MCF 10A (cell line): ENCODE data around the gene RASL11A. TPM values are rescaled to one million over a fixed set of nuclear protein-coding genes. Genes with fewer than 3 reads are reported as not detected.
A peak's percentile ranks its signal among the peaks of the same experiment; 100 is the strongest.

Experiments used
- BruUV-seq: library from RNA; stranded (reverse); fragments of 400-500 nt; replicated peaks from 2 replicates; lab custom pipeline; 2021; lab: Mats Ljungman, UMichigan
- CTCF ChIA-PET: fragments of 300-600 bp; sonication (Branson Sonifier 250); formaldehyde crosslinking; extraction: SDS; loops from one replicate; lab custom pipeline; 2021; ENCODE audit warnings: antibody characterized with exemption, inconsistent platforms; lab: Yijun Ruan, JAX
- POLR2A ChIA-PET: fragments of 300-600, 350-650 bp; sonication (Branson Sonifier 250); formaldehyde crosslinking; extraction: SDS; loops from one replicate; lab custom pipeline; 2020; ENCODE audit warnings: antibody characterized with exemption, inconsistent platforms; lab: Yijun Ruan, JAX
- DNase-seq: peaks from one replicate; pipeline ENCODE4 v3.0.0-alpha.2; 2018; ENCODE audit not compliant: unreplicated experiment
- H3K27ac Mint-ChIP-seq: one replicate; pipeline ENCODE4 v1.8.0; 2022; ENCODE audit warnings: mild to moderate bottlenecking, low read depth, mixed read lengths; ENCODE audit not compliant: unreplicated experiment
- H3K27me3 Mint-ChIP-seq: one replicate; pipeline ENCODE4 v1.8.0; 2022; ENCODE audit warnings: mixed read lengths; ENCODE audit not compliant: insufficient read depth, unreplicated experiment
- H3K36me3 Mint-ChIP-seq: one replicate; pipeline ENCODE4 v1.8.0; 2022; ENCODE audit warnings: mild to moderate bottlenecking, moderate library complexity, mixed read lengths; ENCODE audit not compliant: insufficient read depth, unreplicated experiment
- H3K4me1 Mint-ChIP-seq: one replicate; pipeline ENCODE4 v1.8.0; 2022; ENCODE audit warnings: mixed read lengths; ENCODE audit not compliant: insufficient read depth, unreplicated experiment
- H3K4me3 Mint-ChIP-seq: one replicate; pipeline ENCODE4 v1.8.0; 2022; ENCODE audit warnings: mild to moderate bottlenecking, moderate library complexity, mixed read lengths; ENCODE audit not compliant: unreplicated experiment
- H3K9me3 Mint-ChIP-seq: one replicate; pipeline ENCODE4 v1.8.0; 2022; ENCODE audit warnings: mixed read lengths; ENCODE audit not compliant: unreplicated experiment
- CTCF ChIP-seq: fragments of 200-600 bp; IDR thresholded peaks from one replicate; pipeline ENCODE4 v1.8.0; 2022; ENCODE audit warnings: antibody characterized with exemption, mild to moderate bottlenecking; ENCODE audit not compliant: unreplicated experiment
- intact Hi-C: fragments of 100-400 bp; cut with micrococcal nuclease; formaldehyde crosslinking; loops from 2 replicates; pipeline ENCODE4 v1.14.1; 2022
- total RNA-seq: library from RNA; stranded (reverse); gene quantifications from 2 replicates; pipeline ENCODE4 v1.2.3, GENCODE V29; 2022

Gene RASL11A
- total RNA-seq, 1 experiment from 2014 or later: 0.98 TPM

DNA sequence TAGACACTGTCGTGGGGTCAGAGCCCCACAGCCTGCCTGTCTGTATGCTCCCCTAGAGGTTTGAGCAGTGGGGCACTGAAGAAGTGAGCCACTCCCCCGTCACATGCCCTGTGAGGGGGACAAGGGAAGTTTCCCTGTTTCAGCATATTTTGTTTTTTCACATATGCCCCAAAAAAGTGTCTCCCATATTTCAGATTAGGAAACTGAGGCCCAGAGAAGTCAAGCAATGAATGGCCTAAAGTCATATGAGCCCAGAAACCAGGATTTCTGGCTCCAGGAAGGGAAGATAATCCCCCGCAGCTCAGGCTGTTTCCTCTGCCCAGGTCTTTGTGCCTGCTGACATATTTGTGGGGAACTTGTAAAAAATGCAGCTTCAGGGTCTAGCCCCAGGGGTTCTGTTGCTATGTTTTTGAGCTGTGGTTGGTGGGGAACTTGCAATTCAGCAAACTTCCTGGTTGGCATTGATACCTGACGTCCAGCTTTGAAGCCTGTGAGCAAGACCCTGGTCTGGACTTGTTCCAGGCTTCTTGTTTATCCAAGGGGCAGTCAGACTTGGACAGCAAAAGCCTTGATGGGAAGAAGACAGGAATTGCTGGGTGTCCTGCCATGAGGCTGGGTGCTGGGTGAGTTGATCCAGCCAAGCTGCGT lies 9.5 kb downstream of the RASL11A start:
- BruUV-seq: no TSS peak
- CTCF ChIA-PET: interaction anchor here (0.5 to 0.9 kb wide), 3 partner anchors 28 to 40 kb away, joined by 3 to 4 read pairs (median 3); no protein-coding TSS in a partner anchor
- no peak for DNase-seq
- intact Hi-C loops: no loop called here
- POLR2A ChIA-PET: no interaction called here
- TF ChIP-seq CTCF: no peak
- H3K4me1 Mint-ChIP-seq: no peaks in the 10 kb centered on the region
- no peak overlapping the region for H3K27ac Mint-ChIP-seq
- no peaks in the 10 kb centered on the region for H3K36me3 Mint-ChIP-seq
- H3K27me3 Mint-ChIP-seq: no peaks in the 10 kb centered on the region
- H3K9me3 Mint-ChIP-seq: no peaks in the 10 kb centered on the region
- H3K4me3 Mint-ChIP-seq: no peak overlapping the region

- POLR2A ChIA-PET: interaction anchor here (0.6 kb wide), 1 partner anchor 857 kb away, joined by 3 read pairs; no protein-coding TSS in a partner anchor
- Mint-ChIP-seq H3K27me3 (no peaks in the 10 kb centered on the region), H3K4me1 (no peaks in the 10 kb centered on the region), H3K27ac (no peak overlapping the region), H3K4me3 (no peak overlapping the region), H3K9me3 (no peaks in the 10 kb centered on the region), H3K36me3 (no peaks in the 10 kb centered on the region)
- no peak for DNase-seq
- no TSS peak for BruUV-seq
- intact Hi-C loops: no loop called here
- CTCF ChIA-PET: interaction anchor here (0.5 kb wide), 1 partner anchor 34 kb away, joined by 4 read pairs; no protein-coding TSS in a partner anchor
- no peak for TF ChIP-seq CTCF
These were observed 10.2 kb downstream of the RASL11A start for GRCh38 chr13:27280841-27281240.

DNA sequence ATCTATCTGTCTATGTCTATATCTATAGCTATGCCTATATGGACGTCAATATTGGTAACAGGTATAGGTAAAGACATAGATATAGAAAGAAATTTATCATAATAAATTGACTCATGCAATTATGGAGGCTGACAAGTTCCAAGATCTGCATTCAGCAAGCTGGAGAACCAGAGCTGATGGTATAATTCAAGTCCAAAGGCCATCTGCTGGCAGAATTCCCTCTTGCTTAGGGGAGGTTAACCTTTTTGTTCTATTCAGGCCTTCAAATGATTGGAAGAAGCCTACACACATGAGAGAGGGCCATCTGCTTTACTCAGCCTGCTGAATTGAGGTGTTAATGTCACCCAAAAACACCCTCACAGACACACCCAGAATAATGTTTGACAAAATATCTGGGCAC lies 10.8 kb downstream of the RASL11A start:
- ChIA-PET CTCF (interaction anchor here (2.0 kb wide), 1 partner anchor 296 kb away, joined by 8 read pairs; no protein-coding TSS in a partner anchor), POLR2A (interaction anchor here (0.6 kb wide), 2 partner anchors 111 to 856 kb away, joined by 3 read pairs; no protein-coding TSS in a partner anchor)
- no peak for DNase-seq
- Mint-ChIP-seq H3K36me3 (no peaks in the 10 kb centered on the region), H3K27ac (no peak overlapping the region), H3K9me3 (no peaks in the 10 kb centered on the region), H3K4me1 (no peaks in the 10 kb centered on the region), H3K27me3 (no peaks in the 10 kb centered on the region), H3K4me3 (no peak overlapping the region)
- no TSS peak for BruUV-seq
- TF ChIP-seq CTCF: no peak
- intact Hi-C loops: no loop called here

GRCh38 chr13:27283906-27284493 lies 13.4 kb downstream of the RASL11A start:
- TF ChIP-seq CTCF: no peak
- Mint-ChIP-seq H3K4me3 (no peak overlapping the region), H3K9me3 (no peaks in the 10 kb centered on the region), H3K4me1 (no peaks in the 10 kb centered on the region), H3K36me3 (no peaks in the 10 kb centered on the region), H3K27me3 (no peaks in the 10 kb centered on the region), H3K27ac (no peak overlapping the region)
- POLR2A ChIA-PET: no interaction called here
- CTCF ChIA-PET: interaction anchor here (0.6 to 1.7 kb wide), 5 partner anchors 13 to 78 kb away, joined by 3 to 11 read pairs (median 3); partner anchors contain the start of gene RASL11A
- no TSS peak for BruUV-seq
- DNase-seq: peak; percentile 56
- intact Hi-C loops: loop anchor here (1.0 to 2.0 kb wide), 3 partner anchors 75 to 337 kb away; no protein-coding TSS in a partner anchor
